Panc1 (cell line): Measurements from ENCODE around the gene USP10. TPM values are rescaled to one million over a fixed set of nuclear protein-coding genes. Genes with fewer than 3 reads are reported as not detected.

ENCODE experiments used
- ATAC-seq: fragments of 200-7000 bp; cut with Tn5 transposase; 2 replicates; pipeline ENCODE4 v1.9.1; 2020; ENCODE audit warnings: mild to moderate bottlenecking, moderate library complexity
- BruUV-seq: library from RNA; stranded (reverse); fragments of 400-500 nt; replicated peaks from 2 replicates; lab custom pipeline; 2021; lab: Mats Ljungman, UMichigan
- CTCF ChIA-PET: fragments of 300-600 bp; sonication (Branson Sonifier 250); formaldehyde crosslinking; loops from one replicate; lab custom pipeline; 2022; ENCODE audit warnings: antibody characterized with exemption; lab: Charles Lee
- POLR2A ChIA-PET: fragments of 300-600 bp; sonication (Branson Sonifier 250); formaldehyde crosslinking; loops from one replicate; lab custom pipeline; 2022; ENCODE audit warnings: antibody characterized with exemption; lab: Charles Lee
- DNase-seq: peaks from one replicate; pipeline ENCODE4 v3.0.0-alpha.2; 2010; ENCODE audit warnings: low read depth, low spot score
- H3K27ac ChIP-seq: 2 replicates; pipeline ENCODE4 v1.5.1; 2011; ENCODE audit warnings: mild to moderate bottlenecking, low read length, inconsistent platforms
- H3K27me3 ChIP-seq: fragments of 200-500 bp; sonication (Bioruptor generic); 2 replicates; pipeline ENCODE4 v1.6.0; 2014; ENCODE audit warnings: low read length, inconsistent platforms; ENCODE audit not compliant: control insufficient read depth, insufficient read depth
- H3K36me3 ChIP-seq: fragments of 200-500 bp; sonication (Bioruptor generic); 2 replicates; pipeline ENCODE4 v1.5.1; 2014; ENCODE audit warnings: inconsistent platforms, mild to moderate bottlenecking, low read length, moderate library complexity; ENCODE audit not compliant: control insufficient read depth, insufficient read depth
- H3K4me1 ChIP-seq: 2 replicates; pipeline ENCODE4 v1.5.1; 2011; ENCODE audit warnings: inconsistent platforms, mild to moderate bottlenecking, low read length, moderate library complexity; ENCODE audit not compliant: control insufficient read depth, insufficient read depth
- H3K4me3 ChIP-seq, 2 experiments: 2 replicates each; pipeline ENCODE4 v1.5.1; 2011 to 2012; ENCODE audit warnings: low read depth in 2 of 2, low read length in 2 of 2, mild to moderate bottlenecking in 2 of 2, inconsistent platforms in 1 of 2, moderate library complexity in 1 of 2
- H3K9me3 ChIP-seq: fragments of 200-500 bp; sonication (Bioruptor generic); 2 replicates; pipeline ENCODE4 v1.5.1; 2014; ENCODE audit warnings: low read depth, mild to moderate bottlenecking, inconsistent platforms, low read length, moderate library complexity; ENCODE audit not compliant: control insufficient read depth, insufficient read depth
- POLR2AphosphoS5 ChIP-seq: IDR thresholded peaks from 2 replicates; pipeline ENCODE4 v1.6.1; 2012; ENCODE audit warnings: mild to moderate bottlenecking, low read depth, low read length, moderate library complexity
- REST ChIP-seq, 2 experiments: IDR thresholded peaks; 2 replicates each; pipeline ENCODE4 v1.6.1; 2011 to 2012; ENCODE audit warnings: low read depth in 2 of 2, control low read depth in 1 of 2, low read length in 1 of 2, mild to moderate bottlenecking in 1 of 2, moderate library complexity in 1 of 2; ENCODE audit not compliant: insufficient read depth in 1 of 2
- SIN3A ChIP-seq: IDR thresholded peaks from 2 replicates; pipeline ENCODE4 v1.6.1; 2012; ENCODE audit warnings: low read depth, mild to moderate bottlenecking, low read length, moderate library complexity, borderline replicate concordance; ENCODE audit not compliant: insufficient read depth
- TCF7L2 ChIP-seq: IDR thresholded peaks from 2 replicates; pipeline ENCODE4 v1.6.1; 2011; ENCODE audit warnings: mild to moderate bottlenecking, low read depth, low read length, inconsistent platforms
- in situ Hi-C: cut with HindIII; loops from 2 replicates; pipeline ENCODE4 v1.10.0; 2016; ENCODE audit warnings: low sequenced_read_pairs, low pct_unique_long_range_greater_than_20kb
- intact Hi-C: fragments of 100-400 bp; cut with micrococcal nuclease; formaldehyde crosslinking; loops from one replicate; pipeline ENCODE4 v1.10.0; 2022; ENCODE audit not compliant: unreplicated experiment
- total RNA-seq: library from RNA; stranded (reverse); gene quantifications from one replicate; pipeline ENCODE4 v1.2.1, GENCODE V29; 2021; ENCODE audit not compliant: unreplicated experiment
- TF ChIP-seq, protein P1 (sequence below): fragments of 450-650 bp; IDR thresholded peaks from 2 replicates; pipeline ENCODE4 v1.5.1; 2017; ENCODE audit warnings: mild to moderate bottlenecking

USP10 gene
- total RNA-seq, 1 experiment from 2014 or later = 77.4 TPM

DNA sequence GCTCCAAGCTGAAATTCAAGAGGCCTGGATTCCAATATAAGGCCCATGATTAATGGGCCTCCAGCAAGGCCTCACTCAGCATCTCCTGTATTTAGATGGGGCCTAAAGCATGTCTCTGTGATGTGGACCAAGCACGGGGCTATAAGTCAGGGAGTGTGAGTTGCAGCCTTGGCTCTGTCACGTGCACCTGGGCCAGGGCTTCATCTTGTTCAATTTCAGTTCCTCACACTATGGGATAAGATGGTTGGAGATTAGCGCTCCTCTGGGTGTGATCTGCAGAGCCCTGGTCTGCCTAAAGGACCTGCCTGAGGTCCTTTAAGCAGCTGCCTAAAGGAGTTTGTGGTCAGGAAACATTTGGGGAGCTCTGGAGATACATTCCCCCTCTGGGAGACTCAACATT, 26.2 kb upstream of the USP10 start:
- Histone ChIP-seq H3K27ac (no peak overlapping the region), H3K4me1 (no peaks in the 10 kb centered on the region), H3K27me3 (no peaks in the 10 kb centered on the region), H3K9me3 (no peaks in the 10 kb centered on the region), H3K36me3 (no peaks in the 10 kb centered on the region), H3K4me3 (no peak overlapping the region)
- intact Hi-C loops (no loop called here), in situ Hi-C loops (no loop called here)
- TF ChIP-seq, protein P1, sequence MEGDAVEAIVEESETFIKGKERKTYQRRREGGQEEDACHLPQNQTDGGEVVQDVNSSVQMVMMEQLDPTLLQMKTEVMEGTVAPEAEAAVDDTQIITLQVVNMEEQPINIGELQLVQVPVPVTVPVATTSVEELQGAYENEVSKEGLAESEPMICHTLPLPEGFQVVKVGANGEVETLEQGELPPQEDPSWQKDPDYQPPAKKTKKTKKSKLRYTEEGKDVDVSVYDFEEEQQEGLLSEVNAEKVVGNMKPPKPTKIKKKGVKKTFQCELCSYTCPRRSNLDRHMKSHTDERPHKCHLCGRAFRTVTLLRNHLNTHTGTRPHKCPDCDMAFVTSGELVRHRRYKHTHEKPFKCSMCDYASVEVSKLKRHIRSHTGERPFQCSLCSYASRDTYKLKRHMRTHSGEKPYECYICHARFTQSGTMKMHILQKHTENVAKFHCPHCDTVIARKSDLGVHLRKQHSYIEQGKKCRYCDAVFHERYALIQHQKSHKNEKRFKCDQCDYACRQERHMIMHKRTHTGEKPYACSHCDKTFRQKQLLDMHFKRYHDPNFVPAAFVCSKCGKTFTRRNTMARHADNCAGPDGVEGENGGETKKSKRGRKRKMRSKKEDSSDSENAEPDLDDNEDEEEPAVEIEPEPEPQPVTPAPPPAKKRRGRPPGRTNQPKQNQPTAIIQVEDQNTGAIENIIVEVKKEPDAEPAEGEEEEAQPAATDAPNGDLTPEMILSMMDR = no peak
- no peak for TF ChIP-seq SIN3A
- no peak for TF ChIP-seq REST (IDR thresholded peaks at IDR 0.05; ENCODE audit: insufficient read depth in 1 of 2, low read depth in 2 of 2, low read length in 1 of 2)
- TF ChIP-seq TCF7L2 = no peak
- no peak for TF ChIP-seq POLR2AphosphoS5
- ChIA-PET CTCF (interaction anchor here (3.3 kb wide), 1 partner anchor 52 kb away, joined by 23 read pairs; no protein-coding TSS in a partner anchor), POLR2A (no interaction called here)
- ATAC-seq (no peak), DNase-seq (no peak)
- BruUV-seq = no TSS peak

DNA sequence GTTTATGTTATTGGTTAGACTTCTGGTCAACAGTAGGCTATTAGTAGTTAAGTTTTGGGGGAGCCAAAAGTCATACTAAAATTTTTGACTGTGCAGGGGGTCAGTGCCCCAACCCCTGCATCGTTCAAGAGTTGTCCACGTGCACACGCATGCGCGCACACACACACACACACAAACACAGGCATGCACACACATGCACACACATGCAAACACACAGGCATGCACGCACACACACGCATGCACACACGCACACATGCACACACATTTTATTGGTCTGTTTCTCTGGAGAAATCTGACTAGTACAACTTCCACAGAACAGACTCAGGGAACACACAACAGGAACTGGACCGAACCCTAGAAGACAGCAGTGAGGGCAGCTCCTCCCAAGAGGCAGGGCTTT, 24.4 kb upstream of the USP10 start:
- intact Hi-C loops = no loop called here
- no peak for ATAC-seq
- Histone ChIP-seq H3K36me3 (no peaks in the 10 kb centered on the region), H3K4me1 (no peaks in the 10 kb centered on the region), H3K9me3 (no peaks in the 10 kb centered on the region), H3K4me3 (no peak overlapping the region), H3K27me3 (no peaks in the 10 kb centered on the region), H3K27ac (no peak overlapping the region)
- in situ Hi-C loops = no loop called here
- no peak for TF ChIP-seq POLR2AphosphoS5
- TF ChIP-seq, protein P1 = no peak
- DNase-seq = no peak
- ChIA-PET CTCF (no interaction called here), POLR2A (no interaction called here)
- no TSS peak for BruUV-seq

DNA sequence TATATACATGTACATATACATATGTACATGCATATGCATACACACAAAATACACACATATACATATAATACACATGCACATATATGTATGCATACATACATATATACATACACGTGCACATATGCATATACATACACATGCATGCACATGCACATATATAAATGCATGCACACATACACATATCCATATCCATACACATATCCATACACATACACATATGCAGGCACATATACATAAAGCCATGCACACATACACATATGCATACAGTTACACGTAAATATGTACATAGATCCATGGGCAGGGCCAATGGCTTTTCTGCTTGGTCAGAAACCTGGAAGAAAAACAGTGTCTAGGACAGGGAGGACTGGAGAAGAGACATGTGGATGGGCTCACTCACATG, 23.9 kb upstream of the USP10 start:
- BruUV-seq = no TSS peak
- CTCF ChIA-PET = no interaction called here

More for the DNA sequence above, 23.9 kb upstream of the USP10 start:
- ATAC-seq (no peak), DNase-seq (no peak)
- POLR2A ChIA-PET = no interaction called here
- Histone ChIP-seq H3K4me1 (no peaks in the 10 kb centered on the region), H3K27me3 (no peaks in the 10 kb centered on the region), H3K9me3 (no peaks in the 10 kb centered on the region), H3K36me3 (no peaks in the 10 kb centered on the region), H3K27ac (no peak overlapping the region), H3K4me3 (no peak overlapping the region)
- intact Hi-C loops = no loop called here
- in situ Hi-C loops = no loop called here
- TF ChIP-seq TCF7L2 = no peak
- TF ChIP-seq SIN3A = no peak
- TF ChIP-seq POLR2AphosphoS5 = no peak
- TF ChIP-seq, protein P1 = no peak
- TF ChIP-seq REST (IDR thresholded peaks at IDR 0.05; ENCODE audit: insufficient read depth in 1 of 2, low read depth in 2 of 2, low read length in 1 of 2) = no peak
